GM19239 (cell line): Measurements from ENCODE around the gene GYG2.
"Not testable (repeated sequence)": the region's sequence is repeated elsewhere in the genome, so short reads cannot be mapped to it uniquely, and the experiment has no call there.

Source experiments
- DNase-seq: peaks from one replicate; pipeline ENCODE4 v3.0.0; 2011; ENCODE audit warnings: low spot score; ENCODE audit not compliant: insufficient read length
- FAIRE-seq: peaks from 2 replicates; lab custom pipeline; 2011; peaks lifted over from hg19 to GRCh38; lab: Jason Lieb, UNC

The GYG2 gene

DNA sequence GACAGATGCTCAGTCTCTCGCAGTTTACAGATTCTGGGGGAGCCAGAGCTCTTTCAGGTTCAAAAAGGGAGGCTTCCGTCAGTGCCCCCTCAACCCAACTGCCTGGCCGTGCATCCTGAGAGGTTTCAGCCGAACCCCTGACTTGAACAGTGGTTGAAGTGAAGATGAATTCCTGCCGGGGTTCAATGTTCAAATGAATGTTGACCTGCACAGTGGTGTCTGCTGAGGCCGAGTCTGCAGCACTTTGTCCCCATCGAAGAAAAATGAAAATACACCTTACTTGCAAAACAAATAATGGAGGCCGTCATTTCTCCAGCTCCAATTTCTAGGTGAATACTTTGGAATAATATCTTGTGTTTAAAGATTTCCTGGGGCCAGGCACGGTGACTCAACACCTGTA is 33.7 kb downstream of the GYG2 start:
- FAIRE-seq (no peak), DNase-seq (no peak)

DNA sequence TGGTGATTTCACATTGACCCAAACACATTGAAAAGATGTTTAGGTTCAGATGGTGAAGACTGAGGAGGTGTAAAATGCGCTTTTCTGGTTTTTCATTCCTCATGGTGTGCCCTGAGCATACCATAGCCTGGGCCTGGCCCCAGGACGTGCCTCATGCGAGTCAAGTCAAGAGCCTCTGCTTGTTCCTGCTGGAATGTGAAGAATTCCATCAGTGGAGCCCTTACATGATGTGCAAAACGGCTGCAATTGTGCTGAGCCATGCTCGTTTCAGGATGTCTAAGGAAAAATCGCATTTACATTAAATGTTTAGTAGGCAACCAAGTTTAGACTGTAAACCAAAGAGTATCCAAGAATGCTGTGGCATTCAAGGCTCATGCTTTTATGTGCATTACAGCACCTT is 34.9 kb downstream of the GYG2 start:
- DNase-seq (no peak), FAIRE-seq (no peak)

DNA sequence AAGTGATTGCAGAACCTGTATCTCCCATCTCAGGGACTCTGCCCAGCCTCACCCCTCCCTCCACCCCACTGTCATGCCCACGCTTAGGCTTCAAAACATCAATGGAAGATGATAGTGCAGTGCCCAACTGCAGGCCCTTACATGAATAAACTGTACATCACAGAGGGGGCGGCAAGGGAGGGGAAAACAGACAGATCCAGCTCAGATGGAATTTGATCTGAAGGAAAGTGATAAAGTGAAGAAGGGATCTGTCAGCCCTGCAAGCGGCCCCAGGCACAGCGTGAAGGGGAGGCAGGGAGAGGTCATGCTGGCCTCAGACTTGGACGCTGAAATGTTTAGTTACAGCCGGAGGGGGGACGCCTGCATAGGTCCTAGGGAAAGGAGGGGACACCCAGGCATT is 38.5 kb downstream of the GYG2 start:
- FAIRE-seq = no peak
- DNase-seq = no peak

DNA sequence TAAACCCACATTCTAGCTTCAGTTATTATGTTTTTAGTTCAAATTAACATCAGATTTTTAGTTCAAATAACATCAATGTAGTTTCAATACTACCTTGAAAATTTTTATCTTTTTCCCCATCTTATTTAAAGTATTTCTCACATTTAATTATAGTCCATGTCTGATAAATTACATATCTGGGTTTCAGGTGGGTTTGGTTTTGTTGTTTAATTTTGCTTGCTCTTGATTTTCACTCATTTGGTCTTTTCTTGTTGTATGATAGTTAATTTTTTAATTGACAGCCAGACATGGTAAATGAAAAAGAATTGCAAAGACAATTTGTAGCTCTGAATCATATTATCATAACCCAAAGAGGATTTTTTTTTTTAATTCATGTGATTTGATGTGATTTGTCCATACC is 41.9 kb downstream of the GYG2 start:
- FAIRE-seq (no peak), DNase-seq (no peak)

DNA sequence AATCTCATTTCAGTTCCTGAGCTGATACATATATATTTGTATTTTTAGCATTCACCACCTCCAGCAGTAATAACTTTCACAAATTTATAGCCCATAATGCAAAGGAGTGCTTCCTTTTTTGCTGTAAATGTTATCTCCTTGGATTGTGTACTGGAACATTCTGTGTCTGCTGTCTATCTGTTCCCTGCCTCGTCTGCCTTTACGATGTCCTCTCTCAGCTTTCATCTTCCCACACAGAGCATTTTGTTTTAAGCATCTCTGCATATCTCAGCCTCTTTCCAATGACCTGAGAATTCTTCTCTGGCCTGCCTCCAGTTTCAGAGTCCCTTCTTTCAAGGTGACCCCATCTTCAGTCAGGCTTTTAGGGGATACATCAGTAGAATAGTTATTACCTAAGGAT is 43.1 kb downstream of the GYG2 start:
- FAIRE-seq = no peak
- no peak for DNase-seq

DNA sequence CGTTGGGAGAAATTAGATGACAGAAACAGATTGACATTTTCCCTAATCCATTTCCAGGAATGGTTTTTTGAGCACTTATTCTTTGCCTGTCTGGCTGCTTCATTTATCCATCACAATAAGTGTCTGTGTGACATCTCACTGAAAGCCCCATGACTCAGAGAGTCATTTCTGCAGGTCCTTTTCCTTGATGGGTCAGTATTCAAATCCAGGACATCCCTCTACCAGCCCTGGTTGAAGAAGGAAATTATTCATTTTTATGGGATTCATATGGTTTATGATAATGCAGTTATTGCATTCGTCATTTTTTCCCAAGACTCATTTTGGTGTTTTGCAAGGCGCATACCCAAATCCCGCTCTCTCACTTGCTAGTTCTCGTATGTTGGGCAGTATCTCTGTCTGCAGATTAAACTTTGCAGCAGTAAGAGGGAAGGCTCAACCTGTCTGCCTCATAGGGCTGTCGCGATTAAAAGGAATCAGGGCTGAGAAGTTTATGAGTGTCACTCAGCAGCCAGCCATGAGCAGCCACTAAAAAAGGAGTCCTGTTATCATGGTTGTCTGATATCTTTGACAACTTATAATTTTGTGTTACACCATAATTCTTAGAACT is 44.0 kb downstream of the GYG2 start:
- DNase-seq (no peak), FAIRE-seq (no peak)

DNA sequence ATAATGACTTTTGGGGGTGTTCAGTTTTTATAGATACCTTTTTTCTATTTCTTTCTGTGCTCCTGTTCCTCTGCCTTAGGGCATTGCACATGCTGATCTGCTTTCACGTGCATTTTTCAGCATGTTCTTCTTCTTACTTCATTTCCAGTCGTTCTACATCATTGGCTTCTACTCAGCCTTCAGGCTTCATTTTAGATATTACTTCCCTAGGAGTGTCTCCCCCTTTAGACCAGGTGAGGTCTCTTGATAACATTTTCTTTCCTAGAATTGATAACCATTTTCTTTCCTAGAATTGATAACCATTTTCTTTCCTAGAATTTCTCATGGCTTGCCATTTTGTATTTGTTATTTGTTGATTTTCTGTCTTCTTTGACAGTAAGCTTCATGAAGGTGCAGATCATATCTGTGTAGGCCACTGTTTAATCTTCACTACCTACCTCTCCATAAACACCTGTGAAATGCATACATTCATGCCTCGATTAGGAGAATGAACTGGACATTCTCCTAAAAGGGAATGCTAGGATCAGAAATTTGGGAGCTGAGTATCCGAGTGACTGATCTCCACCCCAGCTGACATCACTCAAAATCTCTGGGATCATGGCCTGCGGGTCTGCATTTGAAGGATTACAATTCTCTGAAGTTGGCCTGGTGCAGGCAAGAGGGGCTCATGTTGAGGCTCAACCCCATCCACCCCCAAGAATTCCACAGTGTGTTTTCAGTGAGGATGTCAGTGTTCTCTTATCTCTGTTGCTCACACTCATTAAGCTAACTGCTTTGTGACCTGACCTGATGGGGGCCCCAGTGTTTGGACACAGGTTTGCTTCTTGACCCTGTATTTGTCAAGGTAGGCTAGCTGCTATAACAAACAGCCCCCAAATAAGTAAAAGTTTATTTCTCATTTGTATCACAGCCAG is 45.7 kb downstream of the GYG2 start:
- DNase-seq (no peak), FAIRE-seq (no peak)

DNA sequence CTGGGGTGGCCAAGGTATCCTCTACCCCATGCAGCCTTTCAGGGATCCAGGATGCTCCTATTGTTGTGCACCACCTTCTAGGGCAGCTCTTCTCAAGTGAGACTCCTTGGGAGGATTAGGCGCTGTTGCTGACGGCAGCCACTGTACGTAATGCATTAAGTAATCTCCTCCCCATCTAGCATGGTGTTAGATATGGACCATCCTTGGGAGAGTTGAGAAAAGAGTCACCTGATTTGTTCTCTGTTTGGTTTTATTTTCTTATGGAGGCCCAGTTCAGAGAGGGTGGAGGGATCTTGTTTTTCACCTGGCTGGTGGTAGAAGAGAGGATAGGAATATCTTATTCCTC is 46.4 kb downstream of the GYG2 start:
- DNase-seq = no peak
- no peak for FAIRE-seq

DNA sequence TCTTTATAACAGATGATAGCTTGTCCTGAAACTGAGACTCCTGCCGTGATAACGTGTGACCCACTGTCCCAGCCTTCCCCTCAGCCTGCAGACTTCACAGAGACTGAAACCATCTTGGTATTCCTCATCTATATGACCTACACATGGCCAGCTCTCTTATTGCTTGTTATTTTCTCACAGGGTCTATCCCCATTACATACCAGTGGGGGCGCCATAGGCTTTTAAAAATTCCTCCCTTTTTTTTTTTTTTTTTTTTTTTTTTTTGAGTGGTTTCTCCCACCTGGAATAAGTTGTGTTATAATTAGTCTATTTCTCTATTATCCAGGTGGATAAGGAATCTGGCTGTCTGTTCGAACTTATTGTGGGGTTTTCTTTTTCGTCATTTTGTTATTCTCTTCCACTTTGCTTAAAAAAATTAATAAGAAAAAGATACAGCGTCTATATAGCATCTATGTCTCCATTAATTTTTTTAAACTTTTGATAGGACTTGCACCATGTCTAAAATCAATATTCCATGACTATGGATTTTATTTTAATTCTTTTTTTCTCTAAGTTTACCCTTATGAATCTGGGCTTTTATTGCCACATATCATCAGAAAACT is 47.2 kb downstream of the GYG2 start:
- DNase-seq (no peak), FAIRE-seq (no peak)

DNA sequence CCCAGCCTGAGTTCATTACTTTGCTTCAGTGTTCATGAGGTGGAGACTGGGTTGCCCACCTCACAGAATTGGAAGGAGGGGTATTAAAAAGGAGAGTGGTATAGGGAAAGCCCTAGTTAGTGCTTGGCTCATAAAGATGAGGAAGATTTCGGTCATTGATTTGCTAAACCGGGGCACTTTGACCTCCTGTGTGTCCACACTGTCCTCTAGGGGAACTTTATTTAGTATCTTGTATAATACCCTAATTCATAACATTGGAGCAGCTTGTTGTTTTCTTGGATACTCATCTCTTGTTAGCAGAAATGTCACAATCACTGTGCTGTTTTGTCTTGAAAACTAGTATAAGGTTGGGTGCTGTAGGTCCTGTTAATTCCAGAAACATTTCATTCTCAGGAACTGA is 49.8 kb downstream of the GYG2 start:
- FAIRE-seq (no peak), DNase-seq (no peak)

DNA sequence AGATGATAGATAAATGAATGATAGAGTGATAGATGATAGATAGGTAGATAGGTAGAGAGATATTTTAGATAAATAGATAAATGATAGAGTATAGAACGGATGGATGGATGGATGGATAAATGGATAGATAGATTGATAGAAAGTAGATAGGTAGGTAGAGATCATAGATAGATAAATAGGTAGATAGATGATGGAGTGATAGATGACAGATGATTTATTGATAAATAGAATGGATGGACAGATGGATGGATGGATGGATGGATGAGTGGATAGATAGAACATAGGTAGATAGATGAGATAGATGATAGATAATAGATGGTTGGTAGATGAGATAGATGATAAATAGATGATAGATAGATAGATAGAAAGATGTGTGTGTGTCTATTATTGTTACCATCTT is 50.9 kb downstream of the GYG2 start:
- FAIRE-seq (no peak), DNase-seq (no peak)

DNA sequence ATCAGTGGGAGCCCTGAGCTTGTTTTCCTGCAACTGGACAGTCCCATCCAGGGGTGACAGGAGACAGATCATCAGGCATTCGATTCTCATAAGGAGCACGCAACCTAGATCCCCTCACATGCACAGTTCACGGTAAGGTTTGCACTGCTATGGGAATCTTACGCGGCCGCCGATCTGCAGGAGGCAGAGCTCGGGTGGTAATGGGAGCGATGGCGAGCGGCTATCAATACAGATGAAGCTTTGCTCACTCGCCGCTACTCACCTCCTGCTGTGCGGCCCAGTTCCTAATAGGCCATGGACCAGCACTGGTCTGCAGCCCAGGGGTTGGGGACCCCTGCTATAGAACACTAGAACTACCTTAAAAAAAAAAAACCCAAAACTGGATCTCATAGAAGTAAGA is 55.0 kb downstream of the GYG2 start:
- FAIRE-seq = no peak

DNA sequence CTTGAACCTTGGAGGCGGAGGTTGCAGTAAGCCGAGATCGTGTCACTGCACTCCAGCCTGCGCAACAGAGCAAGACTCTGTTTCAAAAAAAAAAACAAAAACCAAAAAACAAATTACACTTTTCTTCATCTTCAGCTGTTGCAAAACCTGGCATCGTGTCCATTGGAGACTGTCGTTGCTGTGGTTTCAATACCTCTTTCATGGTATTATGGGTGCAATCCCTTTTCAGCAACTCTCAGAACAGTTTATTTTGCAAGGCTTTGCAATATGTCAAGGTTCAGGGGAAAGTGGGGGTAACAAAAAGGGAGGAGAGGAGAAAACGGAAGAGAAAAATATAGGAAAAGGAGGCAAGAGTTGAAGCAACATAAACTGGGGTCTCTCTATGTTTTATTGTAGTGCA is 59.6 kb downstream of the GYG2 start:
- FAIRE-seq (no peak), DNase-seq (no peak)

More for the DNA sequence above, 55.0 kb downstream of the GYG2 start:
- DNase-seq = no peak

DNA sequence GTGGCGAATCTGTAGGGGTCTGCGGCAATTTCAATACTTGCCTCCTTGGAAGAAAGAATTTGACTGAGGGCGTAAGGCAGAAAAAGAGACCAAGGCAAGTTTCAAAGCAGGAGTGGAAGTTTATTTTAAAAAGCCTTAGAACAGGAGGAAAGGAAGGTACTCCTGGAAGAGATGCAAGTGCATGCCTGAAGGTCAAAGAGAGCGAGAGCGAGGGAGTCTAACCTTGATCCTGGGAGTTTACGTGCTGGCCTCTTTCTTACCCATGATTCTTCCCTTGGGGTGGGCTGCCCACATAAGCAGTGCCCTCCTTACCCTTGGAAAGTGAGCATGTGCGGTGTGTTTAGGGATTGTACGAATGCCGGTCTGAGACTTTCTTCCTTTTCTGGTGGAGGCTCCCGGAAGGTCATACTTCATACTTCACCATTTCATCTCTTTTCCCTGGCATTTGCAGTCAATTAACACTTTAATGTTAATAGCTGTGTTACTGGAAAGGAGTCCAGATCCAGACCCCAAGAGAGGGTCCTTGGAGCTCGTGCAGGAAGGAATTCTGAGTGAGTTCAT is 60.4 kb downstream of the GYG2 start:
- DNase-seq (no peak), FAIRE-seq (no peak)

DNA sequence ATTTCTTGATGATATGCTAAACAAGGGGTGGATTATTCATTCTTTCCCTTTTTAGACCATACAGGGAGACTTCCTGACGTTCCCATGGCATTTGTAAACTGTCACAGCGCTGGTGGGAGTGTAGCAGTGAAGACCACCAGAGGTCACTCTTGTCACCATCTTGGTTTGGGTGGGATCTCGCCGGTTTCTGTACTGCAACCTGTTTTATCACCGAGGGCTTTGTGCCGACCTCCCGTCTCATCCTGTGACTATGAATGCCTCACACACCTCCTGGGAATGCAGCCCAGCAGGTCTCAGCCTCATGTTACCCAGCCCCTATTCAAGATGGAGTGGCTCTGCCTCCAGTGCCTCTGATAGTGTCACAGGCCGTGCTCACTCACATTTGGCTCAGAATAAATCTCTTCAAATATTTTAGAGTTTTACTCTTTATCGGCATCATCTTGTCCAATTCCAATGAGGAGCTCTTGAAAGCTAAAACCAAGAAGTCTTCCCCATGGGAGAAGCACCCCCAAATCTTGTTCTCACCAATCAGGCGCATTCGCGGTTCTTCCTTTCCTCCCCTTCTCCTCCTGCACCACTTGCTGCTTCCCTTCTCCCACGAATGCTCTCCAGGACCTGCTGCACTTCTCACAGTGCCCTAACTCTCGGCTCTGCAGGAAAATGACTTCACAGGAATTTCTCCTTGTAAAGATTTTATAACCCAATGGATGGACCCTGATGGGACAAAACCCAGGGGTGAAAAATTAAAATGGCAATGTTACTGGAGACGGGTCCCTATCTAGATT is 61.2 kb downstream of the GYG2 start:
- DNase-seq = not testable (repeated sequence)
- FAIRE-seq = peak; percentile 18

DNA sequence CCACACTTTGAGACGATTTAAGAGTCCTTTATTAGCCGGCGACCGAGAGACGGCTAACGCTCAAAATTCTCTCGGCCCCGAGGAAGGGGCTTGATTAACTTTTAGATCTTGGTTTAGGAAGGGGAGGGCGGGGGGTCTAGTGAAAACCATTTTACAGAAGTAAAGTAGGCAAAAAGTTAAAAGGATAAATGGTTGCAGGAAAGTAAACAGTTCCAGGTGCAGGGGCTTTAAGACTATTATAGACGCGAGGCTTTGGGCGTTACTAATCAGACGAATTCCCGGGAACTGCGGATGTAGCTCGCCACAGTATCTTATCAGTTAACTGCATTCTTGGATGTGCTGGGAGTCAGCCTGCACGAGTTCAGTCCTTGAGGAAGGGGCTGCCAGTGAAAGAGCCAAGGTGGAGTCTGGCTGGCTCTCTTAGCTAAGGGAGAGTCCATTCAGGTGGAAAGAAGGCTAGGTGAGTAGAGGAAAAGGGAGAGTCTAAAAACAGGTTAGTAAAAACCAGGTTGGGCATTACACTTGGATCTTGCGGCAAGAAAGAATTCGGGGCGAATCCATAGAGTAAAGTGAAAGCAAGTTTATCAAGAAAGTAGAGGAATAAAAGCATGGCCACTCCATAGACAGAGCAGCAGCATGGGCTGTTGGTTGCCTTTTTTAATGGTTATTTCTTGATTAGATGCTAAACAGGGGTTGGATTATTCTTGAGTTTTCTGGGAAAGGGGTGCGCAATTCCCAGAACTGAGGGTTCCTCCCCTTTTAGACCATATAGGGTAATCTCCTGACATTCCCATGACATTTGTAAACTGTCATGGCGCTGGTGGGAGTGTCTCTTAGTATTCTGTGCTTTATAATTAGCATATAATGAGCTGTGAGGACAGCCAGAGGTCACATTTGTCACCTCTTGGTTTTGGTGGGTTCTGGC is 62.1 kb downstream of the GYG2 start:
- not testable (repeated sequence) for DNase-seq
- FAIRE-seq = peak; percentile 75

DNA sequence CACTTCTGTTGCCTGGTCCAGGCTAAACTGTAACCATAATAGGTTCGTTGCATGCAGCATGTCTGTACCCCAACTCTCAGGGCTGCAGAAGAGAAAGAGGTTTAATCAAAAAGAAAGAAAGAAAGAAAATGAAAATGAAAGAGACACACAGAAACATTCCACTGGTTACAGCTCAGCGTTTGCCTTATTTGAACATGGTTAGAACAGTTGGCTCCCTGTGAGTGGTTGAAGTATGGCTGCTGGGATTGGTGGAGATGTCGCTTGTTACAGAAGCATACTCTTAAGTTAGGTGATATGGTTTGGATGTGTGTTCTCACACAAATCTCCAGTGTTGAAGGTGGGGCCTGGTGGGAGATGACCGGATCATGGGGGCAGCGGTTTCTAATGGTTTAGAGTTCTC is 64.1 kb downstream of the GYG2 start:
- FAIRE-seq (no peak), DNase-seq (no peak)

DNA sequence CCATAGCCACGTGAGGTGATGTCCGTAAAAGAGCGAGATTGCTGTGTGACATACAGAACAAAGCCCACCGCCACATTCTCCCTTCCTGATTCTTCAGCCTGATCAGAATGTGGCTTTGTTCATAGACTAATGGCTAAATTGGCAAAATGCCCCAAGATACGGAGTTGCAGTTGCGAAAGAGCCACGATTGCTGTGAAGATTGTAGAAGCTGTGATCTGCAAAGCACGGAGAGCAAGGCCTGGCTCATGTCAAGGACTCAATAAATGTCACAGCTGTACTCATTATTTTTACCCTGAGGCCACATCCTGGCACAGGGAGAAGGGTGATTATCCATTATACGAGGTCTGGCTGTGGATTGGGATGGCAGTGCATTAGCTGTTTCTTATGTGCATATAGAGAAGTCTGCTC is 66.2 kb downstream of the GYG2 start:
- no peak for FAIRE-seq
- no peak for DNase-seq

DNA sequence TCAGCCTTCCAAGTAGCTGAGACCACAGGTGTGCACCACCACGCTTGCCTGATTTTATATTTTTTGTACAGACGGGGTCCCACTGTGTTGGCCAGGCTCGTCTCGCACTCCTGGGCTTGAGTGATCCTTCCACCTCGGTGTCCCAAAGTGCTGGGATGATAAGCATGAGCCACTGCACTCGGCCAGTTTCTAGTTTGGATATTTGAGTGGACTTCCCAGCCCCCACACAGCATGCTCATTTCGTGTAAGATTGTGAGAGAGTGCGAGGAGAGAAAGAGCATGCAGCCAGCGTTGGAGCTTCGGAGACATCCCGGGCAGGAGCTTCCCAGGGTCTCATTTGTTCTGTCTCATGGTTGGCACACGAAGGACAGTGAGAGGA is 68.6 kb downstream of the GYG2 start:
- DNase-seq (no peak), FAIRE-seq (no peak)
